Right renal pelvis (tissue), 4 donors: ENCODE results near the gene ZBTB32. TPM values are rescaled to one million over a fixed set of nuclear protein-coding genes. Genes with fewer than 3 reads are reported as not detected.

Experiments used
- polyA plus RNA-seq, 4 donors: library from polyadenylated mRNA; unstranded; fragments of 120-200 nt; gene quantifications; one replicate each; pipeline ENCODE4 v1.2.1, GENCODE V29; 2013; ENCODE audit not compliant: insufficient read length in 4 of 4

ZBTB32 gene
- polyA plus RNA-seq, 4 donors = 0.37 to 0.51 (median 0.42) TPM; not detected in 1

Other genes with a start within 250 kb of the ZBTB32 start
- under 1 TPM; 0.44 to 0.87 (median 0.63) TPM for gene KRTDAP, start 214.1 kb upstream of the ZBTB32 start, polyA plus RNA-seq
- gene DMKN, start 190.9 kb upstream of the ZBTB32 start, polyA plus RNA-seq = 10 to 100 TPM; 76.2 to 91.6 (median 82.7) TPM
- under 1 TPM in 2 of 4 donors, not detected in 2; 0.04 to 0.14 TPM for gene SBSN, start 176.2 kb upstream of the ZBTB32 start, polyA plus RNA-seq
- gene GAPDHS, start 171.1 kb upstream of the ZBTB32 start, polyA plus RNA-seq = not detected
- 100 to 1,000 TPM in 1 of 4 donors, 10 to 100 TPM in 3; 87.8 to 113 (median 90.9) TPM for gene TMEM147, start 158.9 kb upstream of the ZBTB32 start, polyA plus RNA-seq
- gene ATP4A, start 140.9 kb upstream of the ZBTB32 start, polyA plus RNA-seq = under 1 TPM in 2 of 4 donors, not detected in 2; 0.05 to 0.10 TPM
- not detected for gene PMIS2, start 118.4 kb upstream of the ZBTB32 start, polyA plus RNA-seq
- gene HAUS5, start 91.8 kb upstream of the ZBTB32 start, polyA plus RNA-seq = 10 to 100 TPM; 26.6 to 28.5 (median 27.3) TPM
- 10 to 100 TPM; 57.9 to 94.9 (median 60.8) TPM for gene RBM42, start 75.5 kb upstream of the ZBTB32 start, polyA plus RNA-seq
- gene ETV2, start 62.8 kb upstream of the ZBTB32 start, polyA plus RNA-seq = 1 to 10 TPM; 1.6 to 3.1 (median 1.7) TPM
- 100 to 1,000 TPM; 306 to 370 (median 344) TPM for gene COX6B1, start 56.2 kb upstream of the ZBTB32 start, polyA plus RNA-seq
- gene UPK1A, start 38.0 kb upstream of the ZBTB32 start, polyA plus RNA-seq = 10 to 100 TPM in 3 of 4 donors, 1 to 10 TPM in 1; 1.6 to 48.7 (median 31.6) TPM
- 10 to 100 TPM; 28.1 to 36.6 (median 31.8) TPM for gene KMT2B, start 13.4 kb downstream of the ZBTB32 start, polyA plus RNA-seq
- 1 to 10 TPM; 2.1 to 4.0 (median 2.9) TPM for gene IGFLR1, start 37.9 kb downstream of the ZBTB32 start, polyA plus RNA-seq
- 10 to 100 TPM; 15.6 to 19.8 (median 17.1) TPM for gene U2AF1L4, start 40.9 kb downstream of the ZBTB32 start, polyA plus RNA-seq
- gene PSENEN, start 41.1 kb downstream of the ZBTB32 start, polyA plus RNA-seq = 10 to 100 TPM; 62.5 to 86.3 (median 68.7) TPM
- 10 to 100 TPM in 1 of 4 donors, 1 to 10 TPM in 3; 8.3 to 11.1 (median 9.4) TPM for gene LIN37, start 44.0 kb downstream of the ZBTB32 start, polyA plus RNA-seq
- 10 to 100 TPM; 26.2 to 30.4 (median 27.8) TPM for gene HSPB6, start 52.5 kb downstream of the ZBTB32 start, polyA plus RNA-seq
- 10 to 100 TPM; 14.8 to 20.4 (median 16.5) TPM for gene PROSER3, start 53.6 kb downstream of the ZBTB32 start, polyA plus RNA-seq
- 10 to 100 TPM; 21.1 to 33.2 (median 23.7) TPM for gene ARHGAP33, start 71.0 kb downstream of the ZBTB32 start, polyA plus RNA-seq
- gene PRODH2, start 108.3 kb downstream of the ZBTB32 start, polyA plus RNA-seq = 10 to 100 TPM; 24.6 to 48.0 (median 32.4) TPM
- 100 to 1,000 TPM; 133 to 187 (median 153) TPM for gene NPHS1, start 147.9 kb downstream of the ZBTB32 start, polyA plus RNA-seq
- 10 to 100 TPM; 10.1 to 14.6 (median 11.2) TPM for gene KIRREL2, start 152.4 kb downstream of the ZBTB32 start, polyA plus RNA-seq
- gene APLP1, start 164.0 kb downstream of the ZBTB32 start, polyA plus RNA-seq = 10 to 100 TPM; 23.6 to 33.2 (median 27.2) TPM
- 1 to 10 TPM; 2.5 to 2.9 (median 2.6) TPM for gene NFKBID, start 196.0 kb downstream of the ZBTB32 start, polyA plus RNA-seq
- gene HCST, start 198.0 kb downstream of the ZBTB32 start, polyA plus RNA-seq = 1 to 10 TPM; 2.7 to 3.2 (median 2.9) TPM
- gene TYROBP, start 203.7 kb downstream of the ZBTB32 start, polyA plus RNA-seq = 10 to 100 TPM in 1 of 4 donors, 1 to 10 TPM in 3; 8.4 to 12.6 (median 8.8) TPM
- 10 to 100 TPM; 10.7 to 16.9 (median 11.7) TPM for gene LRFN3, start 231.8 kb downstream of the ZBTB32 start, polyA plus RNA-seq